ENCODE results near the gene FCRL3.
"Not testable (repeated sequence)": the region's sequence is repeated elsewhere in the genome, so short reads cannot be mapped to it uniquely, and the experiment has no call there.

FCRL3 gene, protein sequence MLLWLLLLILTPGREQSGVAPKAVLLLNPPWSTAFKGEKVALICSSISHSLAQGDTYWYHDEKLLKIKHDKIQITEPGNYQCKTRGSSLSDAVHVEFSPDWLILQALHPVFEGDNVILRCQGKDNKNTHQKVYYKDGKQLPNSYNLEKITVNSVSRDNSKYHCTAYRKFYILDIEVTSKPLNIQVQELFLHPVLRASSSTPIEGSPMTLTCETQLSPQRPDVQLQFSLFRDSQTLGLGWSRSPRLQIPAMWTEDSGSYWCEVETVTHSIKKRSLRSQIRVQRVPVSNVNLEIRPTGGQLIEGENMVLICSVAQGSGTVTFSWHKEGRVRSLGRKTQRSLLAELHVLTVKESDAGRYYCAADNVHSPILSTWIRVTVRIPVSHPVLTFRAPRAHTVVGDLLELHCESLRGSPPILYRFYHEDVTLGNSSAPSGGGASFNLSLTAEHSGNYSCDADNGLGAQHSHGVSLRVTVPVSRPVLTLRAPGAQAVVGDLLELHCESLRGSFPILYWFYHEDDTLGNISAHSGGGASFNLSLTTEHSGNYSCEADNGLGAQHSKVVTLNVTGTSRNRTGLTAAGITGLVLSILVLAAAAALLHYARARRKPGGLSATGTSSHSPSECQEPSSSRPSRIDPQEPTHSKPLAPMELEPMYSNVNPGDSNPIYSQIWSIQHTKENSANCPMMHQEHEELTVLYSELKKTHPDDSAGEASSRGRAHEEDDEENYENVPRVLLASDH

DNA sequence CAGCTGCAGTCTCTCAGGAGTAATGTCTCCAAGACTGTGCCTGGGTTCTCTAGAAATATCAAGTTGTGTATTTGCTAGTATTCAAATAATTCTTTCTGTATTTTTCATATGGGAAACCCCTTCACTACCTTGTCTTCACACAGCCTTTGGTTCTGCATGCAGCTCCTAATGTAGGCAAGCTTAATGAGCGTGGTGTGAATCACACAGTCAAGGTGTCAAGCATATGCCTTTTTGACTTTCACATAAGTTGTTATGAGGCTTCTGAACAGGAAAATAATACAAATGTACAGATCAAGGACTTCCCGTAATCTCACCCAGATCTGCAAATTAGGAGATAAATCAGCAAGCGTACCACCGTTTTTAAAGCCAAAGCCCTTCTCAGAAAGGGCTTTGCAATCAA, at the start of gene FCRL3:
Gene FCRL3 (minus strand): TSS at position 38 of the 400 bp plus-strand sequence. CDS start 280 bp downstream, outside the sequence.
- DNase-seq (ENCODE audit: low spot score in 2 of 2): no peak
- H3K27ac Mint-ChIP-seq: peak within 1 kb of the TSS; percentile 84

DNA sequence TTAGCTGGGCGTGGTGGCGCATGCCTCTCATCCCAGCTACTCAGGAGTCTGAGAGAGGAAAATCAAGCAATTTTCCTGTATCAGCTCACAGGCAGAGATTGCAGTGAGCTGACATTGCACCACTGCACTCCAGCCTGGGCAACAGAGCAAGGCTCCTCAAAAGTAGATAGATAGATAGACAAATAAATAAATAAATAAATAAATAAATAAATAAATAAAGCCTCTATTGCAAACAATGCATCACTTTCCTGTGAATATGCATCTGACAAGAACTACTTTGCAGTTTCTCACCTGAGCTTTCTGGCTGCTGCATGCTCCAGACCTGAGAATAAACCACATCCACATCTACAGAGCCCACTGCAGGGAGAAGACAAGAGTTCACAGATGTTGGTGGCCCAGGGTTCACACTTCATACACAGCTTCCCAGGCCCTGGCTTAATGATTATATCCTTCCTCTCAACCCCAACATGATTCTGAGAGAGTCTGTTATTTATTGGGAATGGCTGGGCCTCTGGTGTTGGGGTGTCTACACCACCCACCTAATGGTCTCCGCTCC, 47.8 kb upstream of the FCRL3 start:
- H3K27ac Mint-ChIP-seq: no peak overlapping the region
- no peaks in the 10 kb centered on the region for H3K36me3 Mint-ChIP-seq
- DNase-seq (ENCODE audit: low spot score in 2 of 2): no peak
- no peak overlapping the region for H3K4me3 Mint-ChIP-seq
- peaks cover 5% of the 10 kb centered on the region for H3K4me1 Mint-ChIP-seq
- H3K9me3 Mint-ChIP-seq: no peaks in the 10 kb centered on the region
- ATAC-seq: no peak

More for the DNA sequence above, at the start of gene FCRL3:
- Mint-ChIP-seq H3K36me3 (peaks cover 36% of the 10 kb centered on the region), H3K4me3 (peak within 1 kb of the TSS; percentile 65), H3K4me1 (peaks cover 25% of the 10 kb centered on the region), H3K9me3 (no peaks in the 10 kb centered on the region)
- ATAC-seq: peak; percentile 75

DNA sequence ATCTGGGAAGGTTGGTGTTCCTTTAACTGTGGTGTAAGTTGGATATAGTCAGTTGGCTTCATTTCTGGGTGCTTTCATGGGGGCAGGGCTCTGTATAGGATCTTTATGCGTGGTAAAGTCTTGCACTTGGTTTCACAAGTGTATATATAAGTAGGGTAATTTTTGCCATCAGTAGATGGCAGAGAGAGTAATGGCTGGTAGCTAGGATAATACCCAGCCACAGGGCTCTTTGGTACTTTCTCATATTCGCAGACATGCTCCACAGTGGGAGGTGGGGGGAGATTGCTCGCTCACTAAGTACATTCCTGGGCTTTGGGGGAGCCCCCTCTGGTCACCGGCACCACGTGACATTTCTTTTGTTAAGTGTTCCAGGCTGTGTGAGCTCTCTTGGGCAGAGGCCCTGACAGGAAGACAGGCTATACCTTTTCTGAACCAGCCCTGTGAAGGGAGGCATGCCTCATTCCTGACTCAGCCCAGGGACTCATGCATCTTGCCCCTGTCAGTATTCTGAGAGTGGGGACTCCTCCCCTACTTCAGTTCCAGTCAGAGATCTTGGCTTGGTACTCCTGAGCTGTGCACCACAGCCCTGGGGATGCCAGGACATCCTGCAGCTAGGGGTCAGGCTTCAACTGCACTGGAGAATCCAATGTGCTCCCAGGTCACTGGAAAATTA, 38.8 kb upstream of the FCRL3 start:
- Mint-ChIP-seq H3K36me3 (no peaks in the 10 kb centered on the region), H3K4me3 (no peak overlapping the region), H3K9me3 (no peaks in the 10 kb centered on the region), H3K4me1 (peaks cover 13% of the 10 kb centered on the region), H3K27ac (no peak overlapping the region)
- peak; percentile 85 for ATAC-seq
- no peak for DNase-seq (ENCODE audit: low spot score in 2 of 2)

DNA sequence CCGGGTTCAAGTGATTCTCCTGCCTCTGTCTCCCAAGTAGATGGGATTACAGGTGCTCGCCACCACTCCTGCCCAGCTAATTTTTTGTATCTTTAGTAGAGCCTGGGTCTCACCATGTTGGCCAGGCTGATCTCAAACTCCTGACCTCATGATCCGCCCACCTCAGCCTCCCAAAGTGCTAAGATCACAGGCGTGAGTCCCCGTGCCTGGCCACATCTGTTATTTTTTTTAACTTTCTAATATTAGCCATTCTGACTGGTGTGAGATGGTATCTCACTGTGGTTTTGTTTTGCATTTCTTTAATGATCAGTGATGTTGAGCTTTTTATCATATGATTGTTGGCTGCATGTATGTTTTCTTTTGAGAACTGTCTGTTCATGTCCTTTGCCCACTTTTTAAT, 35.4 kb upstream of the FCRL3 start:
- DNase-seq (ENCODE audit: low spot score in 2 of 2); H3K9me3 Mint-ChIP-seq; ATAC-seq; H3K36me3 Mint-ChIP-seq; H3K4me3 Mint-ChIP-seq; H3K27ac Mint-ChIP-seq: not testable (repeated sequence)
- H3K4me1 Mint-ChIP-seq: peaks cover 20% of the 10 kb centered on the region

DNA sequence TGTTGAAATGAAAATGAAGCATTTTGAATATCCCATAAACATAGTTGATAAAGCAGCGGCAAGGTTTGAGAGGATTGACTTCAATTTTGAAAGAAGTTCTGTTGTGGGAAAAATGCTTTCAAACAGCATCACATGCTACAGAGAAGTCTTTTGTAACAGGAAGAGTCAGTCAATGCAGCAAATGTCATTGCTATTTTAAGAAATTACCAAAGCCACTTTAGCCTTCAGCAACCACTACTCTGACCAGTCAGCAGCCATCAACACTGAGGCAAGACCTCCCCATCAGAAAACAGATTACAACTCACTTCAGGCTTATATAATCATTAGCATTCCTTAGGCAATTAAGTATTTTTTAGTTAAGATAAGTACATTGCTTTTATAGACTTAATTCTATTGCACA, 33.8 kb upstream of the FCRL3 start:
- H3K4me1 Mint-ChIP-seq: peaks cover 20% of the 10 kb centered on the region
- ATAC-seq: no peak

DNA sequence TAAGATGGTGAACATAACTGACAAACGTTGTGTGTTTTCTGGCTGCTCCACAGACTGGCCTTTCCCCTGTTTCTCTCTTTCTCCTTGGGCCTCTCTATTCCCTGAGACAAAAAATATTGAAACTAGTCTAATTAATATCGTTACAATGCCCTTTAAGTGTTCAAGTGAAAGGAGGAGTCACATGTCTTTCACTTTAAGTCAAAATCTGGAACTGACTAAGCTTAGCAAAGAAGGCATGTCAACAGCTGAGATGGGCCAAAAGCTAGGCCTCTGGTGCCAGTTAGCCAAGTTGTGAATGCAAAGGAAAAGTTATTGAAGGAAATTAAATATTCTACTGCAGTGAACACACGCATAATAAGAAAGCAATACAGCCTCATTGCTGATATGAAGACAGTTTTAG, 32.2 kb upstream of the FCRL3 start:
- no peaks in the 10 kb centered on the region for H3K9me3 Mint-ChIP-seq
- ATAC-seq (peak; percentile 80), DNase-seq (ENCODE audit: low spot score in 2 of 2) (no peak)
- peak overlapping the region; percentile 80 for H3K27ac Mint-ChIP-seq
- H3K4me3 Mint-ChIP-seq: no peak overlapping the region
- H3K4me1 Mint-ChIP-seq: peaks cover 20% of the 10 kb centered on the region
- H3K36me3 Mint-ChIP-seq: no peaks in the 10 kb centered on the region

More for the DNA sequence above, 33.8 kb upstream of the FCRL3 start:
- Mint-ChIP-seq H3K36me3 (no peaks in the 10 kb centered on the region), H3K27ac (no peak overlapping the region), H3K9me3 (no peaks in the 10 kb centered on the region), H3K4me3 (no peak overlapping the region)
- DNase-seq (ENCODE audit: low spot score in 2 of 2): no peak

DNA sequence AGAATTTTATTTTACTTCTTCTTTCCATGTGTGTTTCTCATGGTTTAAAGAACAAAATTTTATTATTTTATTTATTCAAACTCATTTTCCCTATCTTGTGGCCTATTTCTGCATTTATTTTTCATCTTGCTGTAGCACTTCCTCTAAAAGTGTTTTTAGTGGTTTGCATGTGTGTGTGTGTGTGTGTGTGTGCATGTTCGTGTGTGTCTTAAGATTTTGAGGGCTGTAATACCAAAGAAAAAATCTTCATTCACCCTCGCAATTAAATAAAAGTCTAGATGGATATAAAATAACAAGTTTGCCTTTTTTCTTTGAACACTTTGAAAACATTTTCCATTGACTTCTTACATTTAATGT, 24.6 kb upstream of the FCRL3 start:
- DNase-seq (ENCODE audit: low spot score in 2 of 2) (no peak), ATAC-seq (no peak)
- H3K4me1 Mint-ChIP-seq: peaks cover 32% of the 10 kb centered on the region
- H3K36me3 Mint-ChIP-seq: peaks cover 5% of the 10 kb centered on the region
- H3K9me3 Mint-ChIP-seq: peaks cover 11% of the 10 kb centered on the region
- peak overlapping the region; percentile 88 for H3K27ac Mint-ChIP-seq
- H3K4me3 Mint-ChIP-seq: peak overlapping the region; percentile 31

DNA sequence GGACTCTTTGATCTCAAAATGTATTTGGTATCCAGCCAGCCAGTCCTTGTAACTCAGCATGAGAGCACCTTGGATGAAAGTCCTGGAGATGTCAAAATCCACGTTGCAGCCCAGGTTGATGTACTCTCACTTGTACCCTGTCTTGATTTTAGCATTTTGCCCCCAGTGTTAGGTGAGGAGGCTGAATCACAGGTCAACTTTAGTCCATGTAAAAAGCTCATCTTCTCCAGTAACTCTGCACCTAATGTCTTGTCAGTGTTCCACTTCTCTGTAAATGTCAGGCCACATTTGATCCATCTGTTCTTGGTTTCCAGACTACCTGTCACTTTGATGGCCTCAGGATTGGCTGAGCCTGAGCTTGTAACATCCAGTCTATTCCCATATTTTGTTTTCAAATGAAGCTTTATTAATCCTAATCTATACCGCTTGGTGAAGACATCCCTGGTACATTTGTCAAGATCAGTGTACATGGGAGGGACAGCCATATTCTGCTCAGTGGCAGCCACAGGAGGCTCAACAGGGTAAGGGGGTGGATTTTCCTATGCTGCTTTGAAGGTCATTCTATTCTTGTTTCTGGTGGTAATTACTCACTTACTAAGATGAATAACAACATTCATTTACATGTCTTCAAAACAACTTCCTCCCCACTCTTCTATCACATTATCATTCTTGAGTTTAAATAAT, 24.1 kb upstream of the FCRL3 start:
- peaks cover 11% of the 10 kb centered on the region for H3K9me3 Mint-ChIP-seq
- H3K4me3 Mint-ChIP-seq: peak overlapping the region; percentile 31
- no peak for DNase-seq (ENCODE audit: low spot score in 2 of 2)
- H3K27ac Mint-ChIP-seq: peak overlapping the region; percentile 88
- peaks cover 5% of the 10 kb centered on the region for H3K36me3 Mint-ChIP-seq
- peak; percentile 92 for ATAC-seq
- peaks cover 32% of the 10 kb centered on the region for H3K4me1 Mint-ChIP-seq

DNA sequence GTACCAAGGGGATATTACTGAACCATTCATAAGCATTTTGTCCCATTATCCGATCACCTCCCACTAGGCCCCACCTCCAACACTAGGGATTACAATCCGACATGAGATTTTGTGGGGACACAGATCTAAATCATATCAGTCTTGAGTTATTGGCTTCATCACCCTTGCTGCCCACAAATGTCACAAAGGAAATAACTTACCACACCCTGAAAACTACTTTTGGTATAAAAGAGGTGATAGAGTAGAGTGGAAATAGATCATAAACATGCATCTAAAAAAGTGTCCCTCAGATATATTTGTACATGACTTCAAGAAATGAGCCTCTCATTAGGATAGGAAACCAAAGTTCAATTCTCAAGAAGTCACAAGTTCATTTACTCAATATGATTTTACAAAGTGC, 22.6 kb upstream of the FCRL3 start:
- ATAC-seq: peak; percentile 67
- Mint-ChIP-seq H3K36me3 (peaks cover 5% of the 10 kb centered on the region), H3K9me3 (peaks cover 13% of the 10 kb centered on the region), H3K4me3 (peak overlapping the region; percentile 8), H3K4me1 (peaks cover 32% of the 10 kb centered on the region), H3K27ac (peak overlapping the region; percentile 66)
- DNase-seq (ENCODE audit: low spot score in 2 of 2): no peak

DNA sequence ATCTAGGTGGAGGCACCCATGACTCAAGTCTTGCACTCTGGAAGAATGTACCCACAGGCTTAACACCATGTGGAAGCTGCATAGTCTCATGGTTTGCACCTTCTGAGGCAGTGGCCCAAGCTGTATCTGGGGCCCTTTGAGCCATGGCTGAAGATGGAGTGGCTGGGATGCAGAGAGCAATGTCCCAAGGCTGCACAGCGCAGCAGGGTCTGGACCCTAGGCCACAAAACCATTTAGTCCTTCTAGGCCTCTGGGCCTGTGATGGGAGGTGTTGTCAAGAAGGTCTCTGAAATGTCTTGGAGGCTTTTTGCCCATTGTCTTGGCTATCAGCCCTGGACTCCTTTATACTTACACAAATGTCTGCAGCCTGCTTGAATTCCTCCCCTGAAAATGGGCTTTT, 21.4 kb upstream of the FCRL3 start:
- Mint-ChIP-seq H3K4me1 (peaks cover 27% of the 10 kb centered on the region), H3K36me3 (peaks cover 5% of the 10 kb centered on the region), H3K9me3 (peaks cover 13% of the 10 kb centered on the region), H3K27ac (no peak overlapping the region), H3K4me3 (no peak overlapping the region)
- DNase-seq (ENCODE audit: low spot score in 2 of 2): no peak
- no peak for ATAC-seq

DNA sequence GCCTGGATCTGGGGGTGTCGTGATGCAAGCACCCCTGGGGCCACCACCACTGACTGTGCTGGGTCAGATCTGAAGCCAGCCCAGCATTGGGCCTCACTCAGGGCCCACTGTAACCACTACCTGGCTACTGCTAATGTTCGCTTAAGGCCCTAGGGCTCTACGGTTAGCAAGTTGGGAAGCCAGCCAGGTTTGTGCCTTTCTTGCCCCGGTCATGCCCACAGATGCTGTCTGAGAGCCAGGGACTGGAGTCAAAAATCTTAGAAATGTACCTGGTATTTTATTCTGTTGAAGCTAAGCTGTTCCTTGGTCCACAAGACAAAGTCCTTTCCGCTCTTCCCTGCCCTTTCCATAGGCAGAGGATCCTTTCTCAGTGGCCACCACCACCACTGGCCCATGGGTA, 15.2 kb upstream of the FCRL3 start:
- Mint-ChIP-seq H3K36me3 (no peaks in the 10 kb centered on the region), H3K4me3 (no peak overlapping the region), H3K27ac (no peak overlapping the region), H3K9me3 (peaks cover 3% of the 10 kb centered on the region), H3K4me1 (no peaks in the 10 kb centered on the region)
- DNase-seq (ENCODE audit: low spot score in 2 of 2): no peak
- no peak for ATAC-seq

DNA sequence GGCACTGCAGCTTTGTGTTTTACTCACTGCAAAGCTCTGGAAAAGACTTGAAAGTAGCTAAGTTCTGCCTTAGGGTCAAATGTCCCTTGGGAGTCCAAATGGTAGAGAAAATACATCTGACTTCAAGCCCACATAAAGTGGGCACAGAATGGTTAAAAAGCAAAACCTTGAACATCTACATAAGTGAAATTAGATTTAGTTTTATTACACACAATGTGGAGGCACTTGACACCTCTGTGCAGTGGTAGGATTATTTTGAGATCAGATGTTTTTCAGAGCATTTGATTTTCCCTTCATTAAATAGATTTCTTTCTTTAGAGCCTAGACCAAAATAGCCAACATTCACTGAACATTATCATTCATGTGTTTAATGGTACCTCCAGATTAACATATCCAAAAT, 11.2 kb upstream of the FCRL3 start:
- DNase-seq (ENCODE audit: low spot score in 2 of 2) (no peak), ATAC-seq (no peak)
- Mint-ChIP-seq H3K9me3 (no peaks in the 10 kb centered on the region), H3K4me1 (no peaks in the 10 kb centered on the region), H3K27ac (no peak overlapping the region), H3K4me3 (no peak overlapping the region), H3K36me3 (no peaks in the 10 kb centered on the region)

DNA sequence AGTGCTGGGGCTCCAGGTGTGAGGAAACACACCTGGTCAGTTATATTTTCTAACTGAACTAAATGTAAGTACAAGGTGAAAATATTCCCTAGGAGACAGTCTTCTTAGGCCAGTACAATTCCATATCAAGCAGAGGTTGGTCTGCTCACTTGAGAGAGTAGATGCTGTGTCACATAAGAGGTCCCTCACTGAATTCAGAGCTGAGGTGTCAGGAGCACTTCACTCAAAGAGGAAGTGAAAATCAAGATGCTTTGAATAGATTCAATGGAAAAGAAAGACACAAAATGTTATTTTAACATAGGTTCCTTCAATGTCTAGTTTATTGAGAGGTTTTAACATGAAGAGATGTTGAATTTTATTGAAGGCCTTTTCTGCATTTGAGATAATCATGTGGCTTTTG, 4.3 kb upstream of the FCRL3 start:
- peaks cover 9% of the 10 kb centered on the region for H3K4me1 Mint-ChIP-seq

DNA sequence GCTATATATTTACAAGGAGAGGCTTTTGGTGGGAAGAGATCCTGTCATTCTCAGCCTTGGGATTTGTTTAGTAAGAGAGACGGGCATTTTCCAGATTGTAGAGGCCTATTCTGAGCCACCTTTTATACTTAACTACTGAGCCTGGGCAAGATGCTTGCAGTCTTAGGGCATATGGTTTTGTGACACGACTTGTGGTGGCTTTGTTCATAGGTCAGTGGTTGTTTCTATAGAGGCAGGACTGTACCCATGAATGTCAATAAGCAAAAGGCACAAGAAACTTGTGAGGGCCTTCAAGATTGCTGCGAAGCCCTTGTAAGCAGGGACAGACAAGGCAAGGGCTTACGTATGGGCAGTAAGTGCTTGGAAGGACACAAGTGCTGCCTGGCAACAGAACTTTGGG, 3.4 kb upstream of the FCRL3 start:
- DNase-seq (ENCODE audit: low spot score in 2 of 2): no peak
- Mint-ChIP-seq H3K27ac (peak overlapping the region; percentile 72), H3K4me3 (no peak overlapping the region), H3K9me3 (peaks cover 3% of the 10 kb centered on the region), H3K36me3 (peaks cover 10% of the 10 kb centered on the region), H3K4me1 (peaks cover 9% of the 10 kb centered on the region)
- ATAC-seq: peak; percentile 53

More for the DNA sequence above, 4.3 kb upstream of the FCRL3 start:
- ATAC-seq (no peak), DNase-seq (ENCODE audit: low spot score in 2 of 2) (no peak)
- H3K4me3 Mint-ChIP-seq: no peak overlapping the region
- H3K9me3 Mint-ChIP-seq: peaks cover 3% of the 10 kb centered on the region
- H3K36me3 Mint-ChIP-seq: peaks cover 4% of the 10 kb centered on the region
- peak overlapping the region; percentile 72 for H3K27ac Mint-ChIP-seq
